Heart left ventricle (tissue), 16 donors: ENCODE results near the gene CNOT1. TPM values are rescaled to one million over a fixed set of nuclear protein-coding genes. Genes with fewer than 3 reads are reported as not detected.

Experiments used
- ATAC-seq, 4 donors: fragments of 200-7000 bp; cut with Tn5 transposase; one replicate each; pipeline ENCODE4 v1.9.1; 2020 to 2022; ENCODE audit warnings: moderate library complexity in 4 of 4, mild to moderate bottlenecking in 3 of 4, moderate number of reproducible peaks in 1 of 4
- DNase-seq, 5 donors: peaks; one replicate each; pipeline ENCODE4 v3.0.0-alpha.2; 2020
- H3K27ac ChIP-seq, 12 donors: fragments of 200-600 bp; sonication (generic) in 4 of 12; one replicate each; pipeline versions ENCODE4 v1.5.0 to v1.8.0; 2016 to 2022; ENCODE audit warnings: mild to moderate bottlenecking in 2 of 12
- H3K27me3 ChIP-seq, 9 donors: fragments of 200-600 bp; sonication (generic) in 2 of 9; one replicate each; pipeline versions ENCODE4 v1.5.1 to v1.8.0; 2016 to 2022; ENCODE audit warnings: mild to moderate bottlenecking in 3 of 9
- H3K36me3 ChIP-seq, 9 donors: fragments of 200-600 bp; sonication (generic) in 2 of 9; one replicate each; pipeline versions ENCODE4 v1.5.0 to v1.8.0; 2018 to 2022; ENCODE audit warnings: mild to moderate bottlenecking in 2 of 9
- H3K4me1 ChIP-seq, 12 donors: fragments of 200-600 bp; sonication (generic) in 4 of 12; one replicate each; pipeline versions ENCODE4 v1.5.0 to v1.8.0; 2016 to 2022; ENCODE audit warnings: mild to moderate bottlenecking in 3 of 12
- H3K4me3 ChIP-seq, 12 donors: fragments of 200-600 bp; sonication (generic) in 4 of 12; one replicate each; pipeline versions ENCODE4 v1.5.0 to v1.8.0; 2017 to 2022; ENCODE audit warnings: mild to moderate bottlenecking in 9 of 12, moderate library complexity in 4 of 12
- H3K9me3 ChIP-seq, 12 donors: fragments of 200-600 bp; sonication (generic) in 4 of 12; one replicate each; pipeline versions ENCODE4 v1.5.0 to v1.8.0; 2016 to 2022; ENCODE audit warnings: mild to moderate bottlenecking in 1 of 12
- CTCF ChIP-seq, 12 donors: fragments of 200-600 bp; sonication (generic) in 4 of 12; IDR thresholded peaks; one replicate each; pipeline versions ENCODE4 v1.5.0 to v1.8.0; 2018 to 2022; ENCODE audit warnings: antibody characterized with exemption in 12 of 12, mild to moderate bottlenecking in 5 of 12
- POLR2A ChIP-seq, 2 donors: fragments of 450-650 bp; IDR thresholded peaks; one replicate each; pipeline ENCODE4 v1.6.1; 2017; ENCODE audit warnings: antibody characterized with exemption in 2 of 2, mild to moderate bottlenecking in 2 of 2, moderate library complexity in 2 of 2
- WGBS, 4 donors: extraction: QIAGEN DNeasy Blood & Tissue Kit in 2 of 4; methylation state at CpG; one replicate each; pipeline versions ENCODE4 v1.1.5 to v1.1.7; 2013 to 2018; 5-methylcytosine and 5-hydroxymethylcytosine counted together
- intact Hi-C, 10 donors: fragments of 100-400 bp; cut with DNase I; formaldehyde crosslinking; loops; one replicate each; pipeline versions ENCODE4 v1.11.1 to v1.14.2; 2022
- polyA plus RNA-seq, 2 donors: library from polyadenylated mRNA; stranded (reverse); fragments of 200-250 nt; gene quantifications; one replicate each; pipeline ENCODE4 v1.2.3, GENCODE V29; 2013
- total RNA-seq, 9 donors: library from RNA; depleted of rRNA in 2 of 9; stranded (reverse); fragments of >200 nt in 2 of 9; fragmentation: NEBNext Ultra II Directional in 3 of 9; extraction: Animal tissue kit (Norgen Biotek cat#: 25700) in 3 of 9; gene quantifications; one replicate each; pipeline versions ENCODE4 v1.1.0 to v1.2.4, GENCODE V29; 2016 to 2023
- donor health status: ischemic (EF 13 %, LVEDD 7.1; RV severe dilation, severe dysfunction).
- donor health status: healthy with polysubstance abuse.
- donor health status: DM: no; HTN: yes; CAD: no.
- donor health status: DM: no; HTN: no; CAD: no.
- donor health status: ischemic (EF 25% LVEDD 6.9; RV normal size, moderate dysfunction).
- donor health status: ischemic (EF 25% LVEDD 5.7; RV mildly dilated, moderate dysfunction).
- donor health status: healthy.
- donor health status: DM: yes; HTN: yes; CAD: no.
- donor health status: ischemic (EF 35%, LVEDD 5.7; RV mildly dilated, moderate dysfunction).
- donor health status: nonischemic (EF 11% LVEDD 7.7; RV severe dilation, severe dysfunction).
- donor health status: DM: yes; HTN: yes; CAD: no.
- donor health status: PGD.
- donor health status: ischemic (EF 29% LVEDD 5.4; RV normal size, mild dysfunction).
- donor health status: nonischemic (EF 23%, LVEDD 6.1; RV moderate dilation, normal function).

The CNOT1 gene
- total and polyA plus RNA-seq, 11 donors = 21.2 to 110 (median 81.1) TPM

DNA sequence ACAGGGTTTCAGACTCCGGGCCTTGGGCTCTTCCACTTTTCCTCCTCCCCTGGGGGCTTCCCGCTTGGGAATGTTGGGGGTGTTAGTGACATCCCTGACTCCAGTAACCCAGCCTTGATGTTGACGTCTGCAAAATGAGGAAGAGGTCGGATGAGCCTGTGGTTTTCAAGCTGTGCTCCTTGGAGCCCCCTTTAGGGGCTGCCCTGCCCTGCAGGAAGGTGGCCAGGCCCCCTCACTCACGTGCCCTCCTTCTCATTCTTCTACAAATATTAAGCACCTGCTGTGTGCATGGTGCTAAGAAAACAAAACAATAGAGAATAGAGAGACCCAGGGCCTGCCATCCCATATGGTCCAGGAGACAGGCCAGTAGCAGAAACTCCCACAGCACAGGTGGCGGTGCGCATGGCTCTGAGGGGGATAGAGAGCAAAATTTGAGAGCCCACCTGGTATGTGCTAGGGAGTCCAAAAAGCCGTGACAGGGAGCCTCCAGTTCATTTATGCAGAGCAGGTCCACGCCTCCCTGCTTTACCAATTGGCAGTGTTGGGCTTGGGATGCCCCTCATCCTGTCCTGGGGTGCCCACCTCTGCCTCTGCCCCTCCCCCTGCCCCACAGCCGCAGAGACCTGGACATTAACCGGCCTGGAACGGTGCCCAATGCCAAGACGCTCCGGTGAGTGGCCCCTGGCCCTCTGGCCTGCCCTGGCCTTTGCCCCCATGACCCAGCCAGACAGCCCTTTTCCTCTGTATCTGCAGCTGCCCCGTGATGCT lies 122.2 kb downstream of the CNOT1 start:
- Histone ChIP-seq H3K4me3 (no peak overlapping the region), H3K4me1 (peaks cover 0 to 14% (median 0%) of the 10 kb centered on the region in 12 donors), H3K27ac (peak overlapping the region in 1 of 12 donors; percentile 16), H3K9me3 (no peaks in the 10 kb centered on the region), H3K27me3 (no peaks in the 10 kb centered on the region), H3K36me3 (peaks cover 0 to 77% (median 33%) of the 10 kb centered on the region in 9 donors)
- no peak for ATAC-seq
- 76 to 80% (median 77%) methylated on average over 11 to 15 of the region's 15 CpGs for WGBS, 4 donors
- intact Hi-C loops = no loop called here
- no peak for TF ChIP-seq POLR2A (IDR thresholded peaks at IDR 0.05)
- no peak for TF ChIP-seq CTCF (IDR thresholded peaks at IDR 0.05)
- no peak for DNase-seq

DNA sequence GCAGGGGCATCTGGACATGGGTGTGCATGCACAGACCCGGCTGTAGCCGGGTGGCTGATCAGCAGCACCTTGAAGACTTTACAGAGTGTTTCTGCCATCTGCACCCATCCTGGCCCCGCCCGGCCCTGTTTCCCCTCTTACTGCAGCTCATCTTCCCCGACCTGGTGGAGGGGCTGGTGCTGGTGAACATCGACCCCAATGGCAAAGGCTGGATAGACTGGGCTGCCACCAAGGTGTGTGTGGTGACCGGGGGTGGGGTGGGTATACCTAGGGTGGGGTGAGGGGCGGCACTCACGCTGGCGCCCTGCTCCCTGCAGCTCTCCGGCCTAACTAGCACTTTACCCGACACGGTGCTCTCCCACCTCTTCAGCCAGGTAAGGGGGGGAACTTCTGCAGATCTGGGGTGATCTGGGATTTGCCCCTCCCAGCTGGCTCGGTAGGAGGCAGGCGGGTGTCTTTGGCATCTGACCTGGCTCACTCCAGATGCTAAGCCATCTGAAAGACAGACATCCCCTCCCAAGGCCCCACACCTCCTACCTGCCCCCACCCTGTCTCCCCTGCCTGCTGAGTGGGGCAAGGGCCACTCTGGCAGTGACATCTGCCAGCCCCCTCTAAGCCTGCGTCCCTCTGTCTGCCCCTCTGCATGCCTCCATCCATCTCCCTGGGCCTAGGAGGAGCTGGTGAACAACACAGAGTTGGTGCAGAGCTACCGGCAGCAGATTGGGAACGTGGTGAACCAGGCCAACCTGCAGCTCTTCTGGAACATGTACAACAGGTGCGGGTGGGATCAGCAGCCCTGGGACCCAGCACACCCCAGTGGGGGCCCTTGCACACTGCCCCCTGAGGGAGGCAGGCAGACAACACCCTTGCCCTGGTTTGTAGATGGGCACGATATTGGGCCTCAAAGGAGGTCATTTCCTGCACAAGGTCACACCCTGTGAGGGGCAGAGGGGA lies 123.1 kb downstream of the CNOT1 start:
- H3K27me3 ChIP-seq = peaks cover 0 to 4% (median 0%) of the 10 kb centered on the region in 9 donors
- H3K4me3 ChIP-seq = no peak overlapping the region
- ATAC-seq = no peak
- TF ChIP-seq CTCF (IDR thresholded peaks at IDR 0.05) (no peak), POLR2A (IDR thresholded peaks at IDR 0.05) (no peak)
- WGBS, 4 donors = 79 to 86% (median 84%) methylated on average over 13 to 20 of the region's 20 CpGs
- peaks cover 0 to 14% (median 0%) of the 10 kb centered on the region in 12 donors for H3K4me1 ChIP-seq
- intact Hi-C loops = no loop called here
- H3K36me3 ChIP-seq = peaks cover 0 to 77% (median 33%) of the 10 kb centered on the region in 9 donors
- no peaks in the 10 kb centered on the region for H3K9me3 ChIP-seq
- H3K27ac ChIP-seq = no peak overlapping the region
- peak in 1 of 5 donors; percentile 11 for DNase-seq

- intact Hi-C loops = no loop called here
- no peak for ATAC-seq
These were observed 125.5 kb downstream of the CNOT1 start for GRCh38 chr16:58503863-58504688.

More at GRCh38 chr16:58503863-58504688, 125.5 kb downstream of the CNOT1 start:
- no peak overlapping the region for H3K27ac ChIP-seq
- no peaks in the 10 kb centered on the region for H3K9me3 ChIP-seq
- 92 to 94% (median 93%) methylated on average over 18 to 21 of the region's 21 CpGs for WGBS, 4 donors
- H3K36me3 ChIP-seq = peaks cover 0 to 59% (median 28%) of the 10 kb centered on the region in 9 donors
- TF ChIP-seq POLR2A (IDR thresholded peaks at IDR 0.05) = no peak
- TF ChIP-seq CTCF (IDR thresholded peaks at IDR 0.05) = no peak
- DNase-seq = peak in 1 of 5 donors; percentile 14
- no peak overlapping the region for H3K4me3 ChIP-seq
- peaks cover 0 to 16% (median 0%) of the 10 kb centered on the region in 9 donors for H3K27me3 ChIP-seq
- H3K4me1 ChIP-seq = peaks cover 0 to 32% (median 5%) of the 10 kb centered on the region in 12 donors
